ENCODE data around the gene MRM3. TPM values are rescaled to one million over a fixed set of nuclear protein-coding genes. Genes with fewer than 3 reads are reported as not detected.
"Not testable (repeated sequence)": the region's sequence is repeated elsewhere in the genome, so short reads cannot be mapped to it uniquely, and the experiment has no call there.

Gene MRM3
- total RNA-seq, 1 donor: 40.9 TPM

GRCh38 chr17:819251-819650 is 37.1 kb downstream of the MRM3 start:
- Histone ChIP-seq H3K4me1 (ENCODE audit: insufficient read depth, low read length) (no peaks in the 10 kb centered on the region), H3K9me3 (ENCODE audit: low read depth, low read length) (no peaks in the 10 kb centered on the region), H3K4me3 (ENCODE audit: low read length) (no peak overlapping the region), H3K27me3 (ENCODE audit: insufficient read depth, low read length) (no peaks in the 10 kb centered on the region)

GRCh38 chr17:823501-823902 is 41.3 kb downstream of the MRM3 start:
- H3K4me1 ChIP-seq (ENCODE audit: insufficient read depth, low read length): no peaks in the 10 kb centered on the region
- H3K9me3 ChIP-seq (ENCODE audit: low read depth, low read length): no peaks in the 10 kb centered on the region
- no peaks in the 10 kb centered on the region for H3K27me3 ChIP-seq (ENCODE audit: insufficient read depth, low read length)
- no peak overlapping the region for H3K4me3 ChIP-seq (ENCODE audit: low read length)

GRCh38 chr17:824378-824777 is 42.2 kb downstream of the MRM3 start:
- no peak overlapping the region for H3K4me3 ChIP-seq (ENCODE audit: low read length)
- no peaks in the 10 kb centered on the region for H3K4me1 ChIP-seq (ENCODE audit: insufficient read depth, low read length)
- no peaks in the 10 kb centered on the region for H3K27me3 ChIP-seq (ENCODE audit: insufficient read depth, low read length)
- H3K9me3 ChIP-seq (ENCODE audit: low read depth, low read length): no peaks in the 10 kb centered on the region

GRCh38 chr17:825216-825615 is 43.1 kb downstream of the MRM3 start:
- Histone ChIP-seq H3K9me3 (ENCODE audit: low read depth, low read length) (no peaks in the 10 kb centered on the region), H3K27me3 (ENCODE audit: insufficient read depth, low read length) (no peaks in the 10 kb centered on the region), H3K4me1 (ENCODE audit: insufficient read depth, low read length) (no peaks in the 10 kb centered on the region), H3K4me3 (ENCODE audit: low read length) (no peak overlapping the region)

- Histone ChIP-seq H3K4me1 (ENCODE audit: insufficient read depth, low read length) (no peaks in the 10 kb centered on the region), H3K4me3 (ENCODE audit: low read length) (no peak overlapping the region), H3K9me3 (ENCODE audit: low read depth, low read length) (no peaks in the 10 kb centered on the region), H3K27me3 (ENCODE audit: insufficient read depth, low read length) (no peaks in the 10 kb centered on the region)
These were observed 44.6 kb downstream of the MRM3 start for GRCh38 chr17:826778-827177.

- Histone ChIP-seq H3K4me1 (ENCODE audit: insufficient read depth, low read length) (no peaks in the 10 kb centered on the region), H3K27me3 (ENCODE audit: insufficient read depth, low read length) (no peaks in the 10 kb centered on the region), H3K9me3 (ENCODE audit: low read depth, low read length) (no peaks in the 10 kb centered on the region), H3K4me3 (ENCODE audit: low read length) (no peak overlapping the region)
These were observed 46.6 kb downstream of the MRM3 start for GRCh38 chr17:828761-829160.

GRCh38 chr17:829614-830013 is 47.5 kb downstream of the MRM3 start:
- not testable (repeated sequence) for H3K9me3 ChIP-seq (ENCODE audit: low read depth, low read length); H3K4me3 ChIP-seq (ENCODE audit: low read length); H3K4me1 ChIP-seq (ENCODE audit: insufficient read depth, low read length)

GRCh38 chr17:830381-830780 is 48.2 kb downstream of the MRM3 start:
- Histone ChIP-seq H3K4me1 (ENCODE audit: insufficient read depth, low read length) (no peaks in the 10 kb centered on the region), H3K4me3 (ENCODE audit: low read length) (no peak overlapping the region), H3K27me3 (ENCODE audit: insufficient read depth, low read length) (no peaks in the 10 kb centered on the region), H3K9me3 (ENCODE audit: low read depth, low read length) (no peaks in the 10 kb centered on the region)

More at GRCh38 chr17:829614-830013, 47.5 kb downstream of the MRM3 start:
- not testable (repeated sequence) for H3K27me3 ChIP-seq (ENCODE audit: insufficient read depth, low read length)

- no peaks in the 10 kb centered on the region for H3K9me3 ChIP-seq (ENCODE audit: low read depth, low read length)
These were observed 48.8 kb downstream of the MRM3 start for GRCh38 chr17:830950-831349.

GRCh38 chr17:834136-834535 is 52.0 kb downstream of the MRM3 start:
- Histone ChIP-seq H3K4me3 (ENCODE audit: low read length) (no peak overlapping the region), H3K27me3 (ENCODE audit: insufficient read depth, low read length) (no peaks in the 10 kb centered on the region), H3K4me1 (ENCODE audit: insufficient read depth, low read length) (no peaks in the 10 kb centered on the region)

More at GRCh38 chr17:830950-831349, 48.8 kb downstream of the MRM3 start:
- H3K27me3 ChIP-seq (ENCODE audit: insufficient read depth, low read length): no peaks in the 10 kb centered on the region
- H3K4me1 ChIP-seq (ENCODE audit: insufficient read depth, low read length): no peaks in the 10 kb centered on the region
- no peak overlapping the region for H3K4me3 ChIP-seq (ENCODE audit: low read length)

GRCh38 chr17:835263-835662 is 53.1 kb downstream of the MRM3 start:
- Histone ChIP-seq H3K4me1 (ENCODE audit: insufficient read depth, low read length) (no peaks in the 10 kb centered on the region), H3K27me3 (ENCODE audit: insufficient read depth, low read length) (no peaks in the 10 kb centered on the region), H3K4me3 (ENCODE audit: low read length) (no peak overlapping the region), H3K9me3 (ENCODE audit: low read depth, low read length) (no peaks in the 10 kb centered on the region)

More at GRCh38 chr17:834136-834535, 52.0 kb downstream of the MRM3 start:
- no peaks in the 10 kb centered on the region for H3K9me3 ChIP-seq (ENCODE audit: low read depth, low read length)

GRCh38 chr17:835721-836120 is 53.6 kb downstream of the MRM3 start:
- not testable (repeated sequence) for H3K9me3 ChIP-seq (ENCODE audit: low read depth, low read length); H3K4me1 ChIP-seq (ENCODE audit: insufficient read depth, low read length); H3K4me3 ChIP-seq (ENCODE audit: low read length); H3K27me3 ChIP-seq (ENCODE audit: insufficient read depth, low read length)

- no peaks in the 10 kb centered on the region for H3K27me3 ChIP-seq (ENCODE audit: insufficient read depth, low read length)
- no peaks in the 10 kb centered on the region for H3K4me1 ChIP-seq (ENCODE audit: insufficient read depth, low read length)
- no peaks in the 10 kb centered on the region for H3K9me3 ChIP-seq (ENCODE audit: low read depth, low read length)
- H3K4me3 ChIP-seq (ENCODE audit: low read length): no peak overlapping the region
These were observed 54.0 kb downstream of the MRM3 start for GRCh38 chr17:836151-836550.

GRCh38 chr17:838486-838885 is 56.3 kb downstream of the MRM3 start:
- no peaks in the 10 kb centered on the region for H3K27me3 ChIP-seq (ENCODE audit: insufficient read depth, low read length)
- H3K4me3 ChIP-seq (ENCODE audit: low read length): no peak overlapping the region
- no peaks in the 10 kb centered on the region for H3K9me3 ChIP-seq (ENCODE audit: low read depth, low read length)
- H3K4me1 ChIP-seq (ENCODE audit: insufficient read depth, low read length): no peaks in the 10 kb centered on the region

- Histone ChIP-seq H3K27me3 (ENCODE audit: insufficient read depth, low read length) (peaks cover 1% of the 10 kb centered on the region), H3K4me3 (ENCODE audit: low read length) (no peak overlapping the region), H3K4me1 (ENCODE audit: insufficient read depth, low read length) (no peaks in the 10 kb centered on the region), H3K9me3 (ENCODE audit: low read depth, low read length) (no peaks in the 10 kb centered on the region)
These were observed 59.2 kb downstream of the MRM3 start for GRCh38 chr17:841313-841712.

Measured in mononuclear cell (primary cell).